DND-41 (cell line): ENCODE results near the gene PSKH1.
A peak's percentile ranks its signal among the peaks of the same experiment; 100 is the strongest.

Experiments
- ATAC-seq: fragments of 200-7000 bp; cut with Tn5 transposase; 3 replicates; pipeline ENCODE4 v1.9.1; 2021; ENCODE audit warnings: low read depth; ENCODE audit not compliant: insufficient read depth
- DNase-seq: peaks from one replicate; pipeline ENCODE4 v3.0.0-alpha.2; 2020
- H2AFZ ChIP-seq: 2 replicates; pipeline ENCODE4 v1.6.0; 2012; ENCODE audit warnings: low read depth, low read length
- H3K27ac ChIP-seq: 2 replicates; pipeline ENCODE4 v1.5.1; 2012; ENCODE audit warnings: low read length, inconsistent platforms
- H3K27me3 ChIP-seq: fragments of 200-600 bp; sonication (generic); 2 replicates; pipeline ENCODE4 v1.6.0; 2012; ENCODE audit warnings: low read length, mild to moderate bottlenecking, inconsistent platforms; ENCODE audit not compliant: insufficient read depth, poor library complexity
- H3K36me3 ChIP-seq: 2 replicates; pipeline ENCODE4 v1.5.1; 2012; ENCODE audit warnings: low read length, inconsistent platforms; ENCODE audit not compliant: insufficient read depth
- H3K4me1 ChIP-seq: 2 replicates; pipeline ENCODE4 v1.5.1; 2012; ENCODE audit warnings: mild to moderate bottlenecking, low read length; ENCODE audit not compliant: insufficient read depth
- H3K4me2 ChIP-seq: 2 replicates; pipeline ENCODE4 v1.6.0; 2012; ENCODE audit warnings: mild to moderate bottlenecking, moderate library complexity, low read length, inconsistent platforms; ENCODE audit not compliant: insufficient read depth
- H3K4me3 ChIP-seq, 2 experiments: fragments of 200-600 bp in 1 of 2; shearing (Covaris generic) in 1 of 2; 2 replicates each; pipeline ENCODE4 v1.5.1; 2012 to 2016; ENCODE audit warnings: inconsistent platforms in 2 of 2, low read length in 2 of 2, mild to moderate bottlenecking in 2 of 2, low read depth in 1 of 2, moderate library complexity in 1 of 2
- H3K79me2 ChIP-seq: 2 replicates; pipeline ENCODE4 v1.6.0; 2012; ENCODE audit warnings: low read length, inconsistent platforms; ENCODE audit not compliant: insufficient read depth
- H3K9ac ChIP-seq: 2 replicates; pipeline ENCODE4 v1.6.0; 2012; ENCODE audit warnings: low read depth, mild to moderate bottlenecking, inconsistent platforms, low read length, moderate library complexity
- H3K9me3 ChIP-seq: 2 replicates; pipeline ENCODE4 v1.5.1; 2012; ENCODE audit warnings: low read length, moderate library complexity, mild to moderate bottlenecking, inconsistent platforms; ENCODE audit not compliant: insufficient read depth, severe bottlenecking
- H4K20me1 ChIP-seq: 2 replicates; pipeline ENCODE4 v1.6.0; 2012; ENCODE audit warnings: low read length; ENCODE audit not compliant: insufficient read depth
- EZH2 ChIP-seq: IDR thresholded peaks from 3 replicates; pipeline ENCODE4 v1.6.1; 2012; ENCODE audit warnings: borderline replicate concordance, low read depth, mild to moderate bottlenecking, moderate library complexity, low read length, inconsistent platforms; ENCODE audit not compliant: severe bottlenecking
- TF ChIP-seq, protein P1 (sequence below): IDR thresholded peaks from 2 replicates; pipeline ENCODE4 v1.5.1; 2012; ENCODE audit warnings: borderline replicate concordance, low read length, moderate library complexity, mild to moderate bottlenecking; ENCODE audit not compliant: poor library complexity, severe bottlenecking; ENCODE audit errors: extremely low read depth

PSKH1 gene

DNA sequence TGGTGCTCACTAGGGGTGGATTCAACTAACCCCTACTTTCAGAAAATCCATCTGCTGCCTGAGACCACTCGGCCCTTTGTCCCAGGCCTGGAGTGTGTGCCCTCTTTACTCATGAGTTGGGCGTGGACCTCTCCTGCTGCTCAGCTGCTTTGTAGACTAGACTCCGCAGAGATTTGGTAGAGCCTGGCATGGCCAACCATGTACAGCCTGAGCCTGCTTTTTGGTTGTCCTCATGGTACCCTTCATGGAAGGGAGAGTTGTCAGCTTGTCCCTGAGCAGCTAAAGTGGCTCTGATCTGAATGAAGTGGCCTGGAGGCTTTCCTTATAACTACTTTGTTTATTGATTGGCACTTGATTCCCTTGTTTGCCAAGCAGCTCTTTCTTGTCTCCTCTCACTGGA is 18.7 kb upstream of the PSKH1 start:
- Histone ChIP-seq H3K79me2 (peaks cover 45% of the 10 kb centered on the region), H3K4me1 (peaks cover 33% of the 10 kb centered on the region), H2AFZ (no peak overlapping the region), H3K4me3 (peak overlapping the region in 1 of 2 experiments; percentile 95; a peak in 3 of 4 replicates), H3K9me3 (no peaks in the 10 kb centered on the region), H3K36me3 (peaks cover 77% of the 10 kb centered on the region), H3K9ac (peak overlapping the region; percentile 86), H3K4me2 (peak overlapping the region; percentile 88), H3K27ac (peak overlapping the region; percentile 85; the same call in 1 of the 2 replicates), H4K20me1 (peaks cover 51% of the 10 kb centered on the region), H3K27me3 (no peaks in the 10 kb centered on the region)
- TF ChIP-seq, protein P1, sequence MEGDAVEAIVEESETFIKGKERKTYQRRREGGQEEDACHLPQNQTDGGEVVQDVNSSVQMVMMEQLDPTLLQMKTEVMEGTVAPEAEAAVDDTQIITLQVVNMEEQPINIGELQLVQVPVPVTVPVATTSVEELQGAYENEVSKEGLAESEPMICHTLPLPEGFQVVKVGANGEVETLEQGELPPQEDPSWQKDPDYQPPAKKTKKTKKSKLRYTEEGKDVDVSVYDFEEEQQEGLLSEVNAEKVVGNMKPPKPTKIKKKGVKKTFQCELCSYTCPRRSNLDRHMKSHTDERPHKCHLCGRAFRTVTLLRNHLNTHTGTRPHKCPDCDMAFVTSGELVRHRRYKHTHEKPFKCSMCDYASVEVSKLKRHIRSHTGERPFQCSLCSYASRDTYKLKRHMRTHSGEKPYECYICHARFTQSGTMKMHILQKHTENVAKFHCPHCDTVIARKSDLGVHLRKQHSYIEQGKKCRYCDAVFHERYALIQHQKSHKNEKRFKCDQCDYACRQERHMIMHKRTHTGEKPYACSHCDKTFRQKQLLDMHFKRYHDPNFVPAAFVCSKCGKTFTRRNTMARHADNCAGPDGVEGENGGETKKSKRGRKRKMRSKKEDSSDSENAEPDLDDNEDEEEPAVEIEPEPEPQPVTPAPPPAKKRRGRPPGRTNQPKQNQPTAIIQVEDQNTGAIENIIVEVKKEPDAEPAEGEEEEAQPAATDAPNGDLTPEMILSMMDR = no peak
- TF ChIP-seq EZH2 = no peak
- ATAC-seq = no peak
- no peak for DNase-seq

DNA sequence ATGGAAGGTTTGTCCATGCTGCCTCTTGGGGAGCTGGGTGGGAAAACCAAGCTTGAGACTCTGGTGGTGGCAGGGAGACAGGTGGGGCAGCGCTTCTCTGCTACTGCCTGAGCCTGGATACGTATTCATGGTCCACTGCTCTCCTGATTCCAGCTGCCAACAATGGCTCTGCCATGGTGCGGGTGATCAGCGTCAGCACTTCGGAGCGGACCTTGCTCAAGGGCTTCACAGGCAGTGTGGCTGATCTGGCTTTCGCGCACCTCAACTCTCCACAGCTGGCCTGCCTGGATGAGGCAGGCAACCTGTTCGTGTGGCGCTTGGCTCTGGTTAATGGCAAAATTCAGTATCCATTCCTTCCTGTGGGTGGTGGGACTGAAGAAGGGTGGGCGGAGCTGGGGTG is 16.0 kb upstream of the PSKH1 start:
- Histone ChIP-seq H3K9ac (no peak overlapping the region), H3K9me3 (no peaks in the 10 kb centered on the region), H3K4me3 (no peak overlapping the region), H2AFZ (no peak overlapping the region), H3K27me3 (no peaks in the 10 kb centered on the region), H3K27ac (no peak overlapping the region), H3K4me2 (no peak overlapping the region), H3K36me3 (peaks cover 79% of the 10 kb centered on the region), H3K4me1 (peaks cover 32% of the 10 kb centered on the region), H3K79me2 (peaks cover 45% of the 10 kb centered on the region), H4K20me1 (peaks cover 59% of the 10 kb centered on the region)
- DNase-seq (no peak), ATAC-seq (no peak)
- TF ChIP-seq, protein P1 = no peak

DNA sequence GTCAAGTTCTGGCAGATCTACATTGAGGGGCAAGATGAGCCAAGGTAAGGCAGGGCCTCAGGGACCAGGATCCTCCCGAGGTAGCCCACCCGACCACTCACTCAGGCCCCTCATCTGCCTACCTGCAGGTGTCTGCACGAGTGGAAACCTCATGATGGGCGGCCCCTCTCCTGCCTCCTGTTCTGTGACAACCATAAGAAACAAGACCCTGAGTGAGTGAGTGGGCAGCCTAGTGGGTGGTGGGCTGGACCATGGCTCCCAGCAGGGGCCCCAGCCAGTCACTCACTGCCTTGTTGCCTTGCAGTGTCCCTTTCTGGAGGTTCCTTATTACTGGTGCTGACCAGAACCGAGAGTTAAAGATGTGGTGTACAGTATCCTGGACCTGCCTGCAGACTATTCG is 14.8 kb upstream of the PSKH1 start:
- Histone ChIP-seq H4K20me1 (peaks cover 60% of the 10 kb centered on the region), H3K27me3 (no peaks in the 10 kb centered on the region), H3K4me3 (no peak overlapping the region), H3K9me3 (no peaks in the 10 kb centered on the region), H3K4me1 (peaks cover 25% of the 10 kb centered on the region), H3K36me3 (peaks cover 89% of the 10 kb centered on the region), H3K27ac (no peak overlapping the region), H3K79me2 (peaks cover 41% of the 10 kb centered on the region), H2AFZ (no peak overlapping the region), H3K4me2 (no peak overlapping the region), H3K9ac (no peak overlapping the region)
- DNase-seq (no peak), ATAC-seq (no peak)
- TF ChIP-seq EZH2 = no peak
- TF ChIP-seq, protein P1 = no peak

DNA sequence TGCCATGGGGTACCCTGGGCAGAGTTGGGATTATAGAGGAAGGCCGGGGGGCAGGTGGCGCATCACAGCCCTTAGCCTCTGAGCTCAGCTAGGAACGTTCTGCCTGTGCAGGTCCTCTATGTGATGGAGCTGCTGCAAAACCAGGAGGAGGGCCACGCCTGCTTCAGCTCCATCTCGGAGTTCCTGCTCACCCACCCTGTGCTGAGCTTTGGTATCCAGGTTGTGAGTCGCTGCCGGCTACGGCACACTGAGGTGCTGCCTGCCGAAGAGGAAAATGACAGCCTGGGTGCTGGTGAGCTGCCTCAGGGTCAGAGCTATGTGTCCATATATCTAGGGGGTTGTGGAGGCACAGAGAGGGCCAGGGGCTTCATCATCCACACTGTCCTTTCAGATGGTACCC is 14.2 kb upstream of the PSKH1 start:
- H3K36me3 ChIP-seq = peaks cover 96% of the 10 kb centered on the region

More for the DNA sequence above, 14.2 kb upstream of the PSKH1 start:
- no peaks in the 10 kb centered on the region for H3K27me3 ChIP-seq
- ATAC-seq (no peak), DNase-seq (no peak)
- H3K9ac ChIP-seq = no peak overlapping the region
- no peak overlapping the region for H3K4me3 ChIP-seq
- peaks cover 35% of the 10 kb centered on the region for H3K79me2 ChIP-seq
- H2AFZ ChIP-seq = no peak overlapping the region
- no peak overlapping the region for H3K27ac ChIP-seq
- H3K4me2 ChIP-seq = no peak overlapping the region
- no peak for TF ChIP-seq EZH2
- TF ChIP-seq, protein P1 = no peak
- peaks cover 62% of the 10 kb centered on the region for H4K20me1 ChIP-seq
- H3K9me3 ChIP-seq = no peaks in the 10 kb centered on the region
- peaks cover 22% of the 10 kb centered on the region for H3K4me1 ChIP-seq
